ENCODE measurements around the gene TUBG1. TPM values are rescaled to one million over a fixed set of nuclear protein-coding genes. Genes with fewer than 3 reads are reported as not detected.

Gene TUBG1
- total and polyA plus RNA-seq, 8 donors = 31.5 to 63.2 (median 39.9) TPM

DNA sequence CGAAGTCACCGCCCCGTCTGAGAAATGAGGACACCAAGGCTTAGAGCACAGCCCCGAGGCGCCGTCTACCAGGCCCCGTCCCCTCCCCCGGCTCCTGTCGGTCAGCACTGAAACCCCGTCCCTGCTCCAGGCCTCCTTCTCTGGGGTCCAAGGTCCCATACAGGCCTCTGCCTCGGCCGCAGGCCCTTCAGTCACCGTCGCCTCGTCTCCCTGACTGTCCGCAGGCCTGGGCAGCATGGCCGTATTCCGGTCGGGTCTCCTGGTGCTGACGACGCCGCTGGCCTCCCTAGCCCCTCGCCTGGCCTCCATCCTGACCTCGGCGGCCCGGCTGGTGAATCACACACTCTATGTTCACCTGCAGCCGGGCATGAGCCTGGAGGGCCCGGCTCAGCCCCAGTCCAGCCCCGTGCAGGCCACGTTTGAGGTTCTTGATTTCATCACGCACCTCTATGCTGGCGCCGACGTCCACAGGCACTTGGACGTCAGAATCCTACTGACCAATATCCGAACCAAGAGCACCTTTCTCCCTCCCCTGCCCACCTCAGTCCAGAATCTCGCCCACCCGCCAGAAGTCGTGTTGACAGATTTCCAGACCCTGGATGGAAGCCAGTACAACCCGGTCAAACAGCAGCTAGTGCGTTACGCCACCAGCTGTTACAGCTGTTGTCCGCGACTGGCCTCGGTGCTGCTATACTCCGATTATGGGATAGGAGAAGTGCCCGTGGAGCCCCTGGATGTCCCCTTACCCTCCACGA lies 46.9 kb upstream of the TUBG1 start:
- Histone ChIP-seq H3K4me1 (peaks cover 27 to 48% of the 10 kb centered on the region in 2 donors), H3K36me3 (peaks cover 0 to 21% of the 10 kb centered on the region in 2 donors), H3K9me3 (no peaks in the 10 kb centered on the region), H3K27ac (peak overlapping the region; percentile 79 to 93), H3K27me3 (no peaks in the 10 kb centered on the region), H3K4me3 (peak overlapping the region; percentile 69 to 96)
- TF ChIP-seq, protein P1, sequence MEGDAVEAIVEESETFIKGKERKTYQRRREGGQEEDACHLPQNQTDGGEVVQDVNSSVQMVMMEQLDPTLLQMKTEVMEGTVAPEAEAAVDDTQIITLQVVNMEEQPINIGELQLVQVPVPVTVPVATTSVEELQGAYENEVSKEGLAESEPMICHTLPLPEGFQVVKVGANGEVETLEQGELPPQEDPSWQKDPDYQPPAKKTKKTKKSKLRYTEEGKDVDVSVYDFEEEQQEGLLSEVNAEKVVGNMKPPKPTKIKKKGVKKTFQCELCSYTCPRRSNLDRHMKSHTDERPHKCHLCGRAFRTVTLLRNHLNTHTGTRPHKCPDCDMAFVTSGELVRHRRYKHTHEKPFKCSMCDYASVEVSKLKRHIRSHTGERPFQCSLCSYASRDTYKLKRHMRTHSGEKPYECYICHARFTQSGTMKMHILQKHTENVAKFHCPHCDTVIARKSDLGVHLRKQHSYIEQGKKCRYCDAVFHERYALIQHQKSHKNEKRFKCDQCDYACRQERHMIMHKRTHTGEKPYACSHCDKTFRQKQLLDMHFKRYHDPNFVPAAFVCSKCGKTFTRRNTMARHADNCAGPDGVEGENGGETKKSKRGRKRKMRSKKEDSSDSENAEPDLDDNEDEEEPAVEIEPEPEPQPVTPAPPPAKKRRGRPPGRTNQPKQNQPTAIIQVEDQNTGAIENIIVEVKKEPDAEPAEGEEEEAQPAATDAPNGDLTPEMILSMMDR (IDR thresholded peaks at IDR 0.05) = no peak
- intact Hi-C loops (cut with DNase I) = no loop called here
- DNase-seq = peak in 1 of 4 donors; percentile 79
- no peak for ATAC-seq

- peaks cover 0 to 21% of the 10 kb centered on the region in 2 donors for H3K36me3 ChIP-seq
- no peak for DNase-seq
- H3K9me3 ChIP-seq = no peaks in the 10 kb centered on the region
- TF ChIP-seq, protein P1 (IDR thresholded peaks at IDR 0.05) = no peak
- H3K4me1 ChIP-seq = peaks cover 31 to 53% of the 10 kb centered on the region in 2 donors
- H3K27me3 ChIP-seq = no peaks in the 10 kb centered on the region
- intact Hi-C loops (cut with DNase I) = no loop called here
- peak overlapping the region in 1 of 2 donors; percentile 93 for H3K27ac ChIP-seq
- ATAC-seq = no peak
- peak overlapping the region; percentile 69 to 96 for H3K4me3 ChIP-seq
Observed at GRCh38 chr17:42563143-42563509, 46.4 kb upstream of the TUBG1 start.

GRCh38 chr17:42563543-42563942 lies 45.9 kb upstream of the TUBG1 start:
- Histone ChIP-seq H3K27me3 (no peaks in the 10 kb centered on the region), H3K36me3 (peaks cover 0 to 25% of the 10 kb centered on the region in 2 donors), H3K4me1 (peaks cover 31 to 57% of the 10 kb centered on the region in 2 donors), H3K4me3 (peak overlapping the region in 1 of 2 donors; percentile 96), H3K9me3 (no peaks in the 10 kb centered on the region), H3K27ac (peak overlapping the region in 1 of 2 donors; percentile 93)
- intact Hi-C loops (cut with DNase I) = no loop called here
- ATAC-seq = no peak
- DNase-seq = no peak
- TF ChIP-seq, protein P1 (IDR thresholded peaks at IDR 0.05) = no peak

- peak overlapping the region in 1 of 2 donors; percentile 96 for H3K4me3 ChIP-seq
- intact Hi-C loops (cut with DNase I) = no loop called here
- H3K36me3 ChIP-seq = peaks cover 0 to 30% of the 10 kb centered on the region in 2 donors
- H3K4me1 ChIP-seq = peaks cover 31 to 61% of the 10 kb centered on the region in 2 donors
- DNase-seq = no peak
- TF ChIP-seq, protein P1 (IDR thresholded peaks at IDR 0.05) = no peak
- no peak for ATAC-seq
- H3K27ac ChIP-seq = no peak overlapping the region
- no peaks in the 10 kb centered on the region for H3K27me3 ChIP-seq
- no peaks in the 10 kb centered on the region for H3K9me3 ChIP-seq
Observed at GRCh38 chr17:42563950-42564349, 45.5 kb upstream of the TUBG1 start.

- Histone ChIP-seq H3K27me3 (no peaks in the 10 kb centered on the region), H3K4me3 (no peak overlapping the region), H3K9me3 (no peaks in the 10 kb centered on the region), H3K4me1 (peaks cover 31 to 65% of the 10 kb centered on the region in 2 donors), H3K36me3 (peaks cover 0 to 40% of the 10 kb centered on the region in 2 donors), H3K27ac (peak overlapping the region in 1 of 2 donors; percentile 23)
- ATAC-seq = no peak
- intact Hi-C loops (cut with DNase I) = no loop called here
- TF ChIP-seq, protein P1 (IDR thresholded peaks at IDR 0.05) = no peak
- DNase-seq = no peak
Observed at GRCh38 chr17:42564815-42565522, 44.5 kb upstream of the TUBG1 start.
